D341Med (cell line): ENCODE results near the gene CDH4.

Source experiments
- DNase-seq: peaks from one replicate; pipeline ENCODE4 v3.0.0; 2012; ENCODE audit warnings: low spot score

Gene CDH4

GRCh38 chr20:61494763-61495575 is 242.9 kb downstream of the CDH4 start:
- no peak for DNase-seq

GRCh38 chr20:61497029-61497627 is 245.1 kb downstream of the CDH4 start:
- no peak for DNase-seq

GRCh38 chr20:61499859-61500554 is 247.9 kb downstream of the CDH4 start:
- no peak for DNase-seq

GRCh38 chr20:61500791-61501321 is 248.8 kb downstream of the CDH4 start:
- DNase-seq, result no peak

GRCh38 chr20:61502433-61502832 is 250.4 kb downstream of the CDH4 start:
- no peak for DNase-seq

- no peak for DNase-seq
Observed at GRCh38 chr20:61503106-61503505, 251.0 kb downstream of the CDH4 start.

GRCh38 chr20:61505508-61505907 is 253.4 kb downstream of the CDH4 start:
- DNase-seq, result no peak

- no peak for DNase-seq
Observed at GRCh38 chr20:61507778-61508177, 255.7 kb downstream of the CDH4 start.

- no peak for DNase-seq
Observed at GRCh38 chr20:61508301-61509096, 256.4 kb downstream of the CDH4 start.

- no peak for DNase-seq
Observed at GRCh38 chr20:61510778-61511330, 258.8 kb downstream of the CDH4 start.

- DNase-seq, result no peak
Observed at GRCh38 chr20:61512475-61512874, 260.4 kb downstream of the CDH4 start.

- DNase-seq, result no peak
Observed at GRCh38 chr20:61513124-61514017, 261.3 kb downstream of the CDH4 start.

GRCh38 chr20:61514018-61514365 is 261.9 kb downstream of the CDH4 start:
- DNase-seq, result no peak

GRCh38 chr20:61514396-61514795 is 262.3 kb downstream of the CDH4 start:
- no peak for DNase-seq

- no peak for DNase-seq
Observed at GRCh38 chr20:61514805-61515505, 262.9 kb downstream of the CDH4 start.

- DNase-seq, result no peak
Observed at GRCh38 chr20:61515922-61516321, 263.9 kb downstream of the CDH4 start.

GRCh38 chr20:61516346-61517208 is 264.5 kb downstream of the CDH4 start:
- DNase-seq, result no peak

- no peak for DNase-seq
Observed at GRCh38 chr20:61517419-61517818, 265.4 kb downstream of the CDH4 start.

- DNase-seq, result no peak
Observed at GRCh38 chr20:61518424-61518951, 266.4 kb downstream of the CDH4 start.
